Measurements from ENCODE around the gene KLHDC4.

DNA sequence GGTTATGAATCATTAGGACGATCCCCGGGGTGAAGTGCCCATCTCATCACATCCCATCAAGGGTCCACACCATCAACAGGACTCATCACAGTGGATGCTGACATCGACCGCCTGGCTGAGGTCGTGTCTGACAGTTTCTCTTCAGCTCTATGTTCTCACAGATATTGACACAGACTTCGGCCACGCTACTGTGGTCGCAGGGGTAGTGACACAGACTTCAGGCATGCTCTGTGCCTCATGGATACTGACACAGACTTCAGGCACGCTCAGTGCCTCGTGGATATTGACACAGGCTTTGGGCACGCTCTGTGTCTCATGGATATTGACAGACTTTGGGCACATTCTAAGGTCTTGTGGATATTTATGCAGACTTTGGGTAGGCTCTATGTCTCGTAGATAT lies 50.1 kb downstream of the KLHDC4 start:
- TF ChIP-seq, protein P1, sequence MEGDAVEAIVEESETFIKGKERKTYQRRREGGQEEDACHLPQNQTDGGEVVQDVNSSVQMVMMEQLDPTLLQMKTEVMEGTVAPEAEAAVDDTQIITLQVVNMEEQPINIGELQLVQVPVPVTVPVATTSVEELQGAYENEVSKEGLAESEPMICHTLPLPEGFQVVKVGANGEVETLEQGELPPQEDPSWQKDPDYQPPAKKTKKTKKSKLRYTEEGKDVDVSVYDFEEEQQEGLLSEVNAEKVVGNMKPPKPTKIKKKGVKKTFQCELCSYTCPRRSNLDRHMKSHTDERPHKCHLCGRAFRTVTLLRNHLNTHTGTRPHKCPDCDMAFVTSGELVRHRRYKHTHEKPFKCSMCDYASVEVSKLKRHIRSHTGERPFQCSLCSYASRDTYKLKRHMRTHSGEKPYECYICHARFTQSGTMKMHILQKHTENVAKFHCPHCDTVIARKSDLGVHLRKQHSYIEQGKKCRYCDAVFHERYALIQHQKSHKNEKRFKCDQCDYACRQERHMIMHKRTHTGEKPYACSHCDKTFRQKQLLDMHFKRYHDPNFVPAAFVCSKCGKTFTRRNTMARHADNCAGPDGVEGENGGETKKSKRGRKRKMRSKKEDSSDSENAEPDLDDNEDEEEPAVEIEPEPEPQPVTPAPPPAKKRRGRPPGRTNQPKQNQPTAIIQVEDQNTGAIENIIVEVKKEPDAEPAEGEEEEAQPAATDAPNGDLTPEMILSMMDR (IDR thresholded peaks at IDR 0.05; ENCODE audit: poor library complexity), result no peak
- TF ChIP-seq EZH2phosphoT487 (IDR thresholded peaks at IDR 0.05; ENCODE audit: low read depth, severe bottlenecking, unreplicated experiment) (no peak), EZH2 (IDR thresholded peaks at IDR 0.05; ENCODE audit: borderline replicate concordance) (no peak)

All from hepatocyte (in vitro differentiated cells).